GF-D8 (cell line): Measurements from ENCODE around the gene C1orf115.
A peak's percentile ranks its signal among the peaks of the same experiment; 100 is the strongest.
"Not testable (repeated sequence)": the region's sequence is repeated elsewhere in the genome, so short reads cannot be mapped to it uniquely, and the experiment has no call there.

Source experiments
- DNase-seq: peaks from one replicate; lab custom pipeline; 2025; lab: John Stamatoyannopoulos, UW

The C1orf115 gene

DNA sequence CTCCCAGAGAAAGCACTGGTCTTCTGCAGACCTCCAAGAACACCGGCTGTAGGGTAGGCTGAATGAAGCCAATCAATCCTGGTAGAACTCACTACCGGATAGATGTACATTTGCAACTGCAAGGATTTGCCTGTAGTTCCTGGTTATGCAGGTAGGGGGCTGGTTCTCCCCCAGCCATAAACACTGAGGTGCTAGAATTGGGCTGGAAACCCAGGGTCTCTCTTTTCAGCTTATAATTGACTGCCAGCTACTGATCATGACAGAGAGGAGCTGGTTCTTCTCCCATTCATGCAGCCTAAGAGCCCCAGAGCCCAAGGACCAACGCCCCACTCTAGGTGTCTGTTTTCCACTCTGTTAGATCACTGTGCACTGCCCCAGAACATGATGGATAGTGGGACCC lies 36.5 kb downstream of the C1orf115 start:
- no peak for DNase-seq

- no peak for DNase-seq
These were observed 37.4 kb downstream of the C1orf115 start for GRCh38 chr1:220727519-220727918.

- no peak for DNase-seq
These were observed 40.3 kb downstream of the C1orf115 start for GRCh38 chr1:220730486-220730885.

GRCh38 chr1:220732137-220732536 lies 42.0 kb downstream of the C1orf115 start:
- DNase-seq, result no peak

- DNase-seq, result no peak
These were observed 42.5 kb downstream of the C1orf115 start for GRCh38 chr1:220732621-220733020.

DNA sequence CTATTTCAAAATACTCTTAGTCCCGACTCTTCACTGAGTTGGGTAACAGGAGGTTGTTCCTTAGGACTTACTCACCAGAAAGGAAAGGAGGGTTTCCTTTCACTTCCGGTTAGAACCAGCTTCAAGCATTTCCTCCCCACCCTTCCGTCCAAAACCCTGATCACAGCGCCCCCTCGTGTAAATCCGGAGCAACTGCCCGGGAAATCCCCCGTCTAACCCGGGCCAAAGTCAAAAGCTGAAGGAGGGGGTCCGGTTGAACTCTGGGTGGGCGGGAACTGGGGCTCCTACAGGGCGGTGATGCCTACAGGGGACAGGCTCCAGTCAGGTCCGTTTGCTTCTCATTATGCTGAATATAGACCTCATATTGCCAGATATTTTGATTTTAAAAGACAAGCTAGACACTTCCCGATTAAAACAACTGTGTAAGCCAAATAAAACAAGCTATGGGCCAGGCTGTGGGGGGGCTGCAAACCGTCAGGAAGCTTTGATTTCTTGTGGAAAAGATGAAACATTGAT lies 43.0 kb downstream of the C1orf115 start:
- DNase-seq, result peak; percentile 53

- no peak for DNase-seq
These were observed 44.6 kb downstream of the C1orf115 start for GRCh38 chr1:220734571-220735326.

- not testable (repeated sequence) for DNase-seq
These were observed 46.1 kb downstream of the C1orf115 start for GRCh38 chr1:220736283-220736682.

- no peak for DNase-seq
These were observed 51.2 kb downstream of the C1orf115 start for GRCh38 chr1:220741349-220741748.

GRCh38 chr1:220741825-220742224 lies 51.7 kb downstream of the C1orf115 start:
- no peak for DNase-seq

DNA sequence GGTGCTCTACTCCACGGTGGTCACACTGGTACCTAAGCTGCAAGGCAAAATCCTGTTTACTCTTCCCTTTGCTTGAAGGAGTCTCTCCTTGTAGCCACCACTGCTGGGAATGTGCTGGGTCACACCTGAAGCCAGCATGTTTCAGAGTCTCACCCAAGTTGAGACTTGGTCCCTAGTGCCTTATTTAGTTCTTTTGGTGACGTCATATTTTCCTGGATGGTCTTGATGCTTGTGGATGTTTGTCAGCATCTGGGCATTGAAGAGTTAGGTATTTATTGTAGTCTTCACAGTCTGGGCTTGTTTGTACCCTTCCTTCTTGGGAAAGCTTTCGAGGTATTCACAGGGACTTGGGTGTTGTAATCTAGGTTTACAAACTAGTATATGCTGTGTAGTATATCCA lies 52.4 kb downstream of the C1orf115 start:
- DNase-seq, result no peak

DNA sequence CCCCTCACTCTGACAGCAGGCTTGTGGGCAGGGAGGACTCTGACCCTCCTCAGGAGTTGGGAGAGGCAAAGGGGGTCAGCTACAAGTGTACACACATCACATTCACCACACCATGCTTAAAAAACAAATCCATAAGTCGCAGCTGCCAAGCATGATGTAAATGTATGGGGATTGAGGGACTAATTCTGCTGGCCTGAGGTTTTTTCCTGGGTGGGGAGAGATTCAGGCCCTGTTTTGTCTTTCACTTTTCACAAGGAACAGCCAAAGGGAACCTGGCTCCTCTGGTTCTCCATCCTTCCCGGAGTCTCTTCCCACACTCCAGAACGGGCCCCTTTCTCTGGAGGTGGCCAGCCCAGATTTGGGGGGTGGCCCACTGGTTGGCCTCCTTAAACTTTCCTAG lies 56.7 kb downstream of the C1orf115 start:
- no peak for DNase-seq

DNA sequence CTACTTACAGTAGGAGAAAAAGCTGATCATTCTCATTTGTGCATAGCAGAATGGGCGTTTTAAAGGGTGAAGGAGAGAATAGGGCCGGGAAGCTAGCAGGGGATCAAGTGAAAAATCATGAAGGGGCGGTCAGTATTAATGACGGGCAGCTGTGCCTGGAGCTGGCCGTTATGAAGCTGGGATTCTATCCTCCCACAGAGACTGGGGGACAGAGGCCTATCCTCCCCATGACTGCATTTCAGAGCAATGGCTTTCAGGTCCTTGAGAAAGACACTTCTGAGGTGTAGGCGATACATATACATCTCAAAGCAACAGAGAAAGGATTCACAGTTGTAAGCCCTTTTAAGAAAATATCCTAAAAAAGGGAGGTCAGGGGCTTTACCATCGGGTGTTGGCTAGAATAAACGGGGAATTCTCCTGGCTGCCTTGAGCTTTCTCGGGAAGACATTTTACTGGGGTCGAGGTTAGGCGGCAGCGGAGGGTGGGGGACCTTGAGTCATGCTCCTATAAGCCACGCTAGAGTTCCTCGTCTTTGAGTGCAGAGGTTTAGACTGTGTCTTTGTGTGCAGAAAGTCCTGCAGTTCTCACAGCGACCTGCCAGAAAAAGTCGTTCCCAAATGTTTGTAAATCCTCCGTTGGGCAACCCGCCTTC lies 57.4 kb downstream of the C1orf115 start:
- DNase-seq, result no peak

GRCh38 chr1:220748089-220748934 lies 58.1 kb downstream of the C1orf115 start, which contains the start of gene MTARC2:
Gene MTARC2, plus strand, starts transcription at chr1:220748322. Its CDS starts 210 bp downstream, at chr1:220748532.
- DNase-seq, result no peak
